Astrocyte of the spinal cord (primary cell): Measurements from ENCODE around the gene BRINP2.

Experiments used
- DNase-seq: peaks from one replicate; pipeline ENCODE4 v3.0.0; 2011; ENCODE audit warnings: low read depth, low spot score
- H3K4me3 ChIP-seq: 2 replicates; pipeline ENCODE4 v1.5.1; 2011; ENCODE audit warnings: low read depth, mild to moderate bottlenecking, low read length, moderate library complexity
- CTCF ChIP-seq: IDR thresholded peaks from 2 replicates; pipeline ENCODE4 v1.5.1; 2012; ENCODE audit warnings: low read depth, mild to moderate bottlenecking, low read length, inconsistent platforms
- in situ Hi-C: cut with HindIII; loops from 2 replicates; pipeline ENCODE4 v1.10.0; 2017; ENCODE audit warnings: low sequenced_read_pairs

The BRINP2 gene

GRCh38 chr1:177142791-177143271 is 27.9 kb upstream of the BRINP2 start:
- TF ChIP-seq CTCF = no peak
- in situ Hi-C loops = no loop called here
- H3K4me3 ChIP-seq = no peak overlapping the region
- DNase-seq = no peak

GRCh38 chr1:177145106-177146070 is 25.4 kb upstream of the BRINP2 start:
- H3K4me3 ChIP-seq = no peak overlapping the region
- in situ Hi-C loops = no loop called here
- TF ChIP-seq CTCF = no peak
- no peak for DNase-seq

- DNase-seq = no peak
- in situ Hi-C loops = no loop called here
- no peak overlapping the region for H3K4me3 ChIP-seq
- no peak for TF ChIP-seq CTCF
Observed at GRCh38 chr1:177146499-177146898, 24.3 kb upstream of the BRINP2 start.

- no peak overlapping the region for H3K4me3 ChIP-seq
- no peak for TF ChIP-seq CTCF
- in situ Hi-C loops = no loop called here
- DNase-seq = no peak
Observed at GRCh38 chr1:177162243-177162642, 8.5 kb upstream of the BRINP2 start.

GRCh38 chr1:177163844-177164379 is 6.8 kb upstream of the BRINP2 start:
- peak overlapping the region; percentile 23 for H3K4me3 ChIP-seq
- DNase-seq = no peak
- in situ Hi-C loops = no loop called here
- TF ChIP-seq CTCF = no peak

- DNase-seq = no peak
- TF ChIP-seq CTCF = no peak
- peak within 1 kb of the TSS; percentile 23 for H3K4me3 ChIP-seq
- in situ Hi-C loops = no loop called here
Observed at GRCh38 chr1:177164380-177165068, 6.2 kb upstream of the BRINP2 start, which contains the start of gene ASTN1. ASTN1 (minus strand) TSS chr1:177164712; CDS start chr1:177164676, 36 bp downstream.
